H9 (cell line): Measurements from ENCODE around the gene CTSE. TPM values are rescaled to one million over a fixed set of nuclear protein-coding genes. Genes with fewer than 3 reads are reported as not detected.

ENCODE experiments used
- DNase-seq: peaks from one replicate; pipeline ENCODE4 v3.0.0-alpha.2; 2017
- H2AFZ ChIP-seq: one replicate; pipeline ENCODE4 v1.6.1; 2013; ENCODE audit warnings: mild to moderate bottlenecking, low read length, control low read depth, moderate library complexity
- H2AK5ac ChIP-seq: 2 replicates; pipeline ENCODE4 v1.6.1; 2013; ENCODE audit warnings: low read length, control low read depth, mixed read lengths; ENCODE audit not compliant: insufficient read length
- H2BK120ac ChIP-seq: one replicate; pipeline ENCODE4 v1.6.1; 2013; ENCODE audit warnings: low read depth, mild to moderate bottlenecking, low read length, control low read depth, inconsistent platforms; ENCODE audit not compliant: poor library complexity, severe bottlenecking
- H2BK12ac ChIP-seq: 2 replicates; pipeline ENCODE4 v1.6.1; 2013; ENCODE audit warnings: low read length, control low read depth, mixed read lengths, low read depth; ENCODE audit not compliant: insufficient read length
- H2BK15ac ChIP-seq: 2 replicates; pipeline ENCODE4 v1.6.1; 2013; ENCODE audit warnings: low read depth, low read length, control low read depth
- H2BK20ac ChIP-seq: one replicate; pipeline ENCODE4 v1.6.1; 2013; ENCODE audit warnings: low read depth, mild to moderate bottlenecking, low read length, control low read depth, inconsistent platforms; ENCODE audit not compliant: poor library complexity, severe bottlenecking
- H2BK5ac ChIP-seq: 2 replicates; pipeline ENCODE4 v1.6.1; 2013; ENCODE audit warnings: low read length, control low read depth, mixed read lengths; ENCODE audit not compliant: insufficient read length
- H3K14ac ChIP-seq: 2 replicates; pipeline ENCODE4 v1.6.1; 2013; ENCODE audit warnings: low read length, control low read depth; ENCODE audit not compliant: insufficient read depth
- H3K18ac ChIP-seq: 2 replicates; pipeline ENCODE4 v1.6.1; 2013; ENCODE audit warnings: low read depth, mild to moderate bottlenecking, mixed read lengths, low read length, control low read depth; ENCODE audit not compliant: insufficient read length
- H3K23ac ChIP-seq: 2 replicates; pipeline ENCODE4 v1.6.1; 2013; ENCODE audit warnings: low read length, control low read depth, mixed read lengths, low read depth; ENCODE audit not compliant: insufficient read length
- H3K23me2 ChIP-seq: 2 replicates; pipeline ENCODE4 v1.6.1; 2013; ENCODE audit warnings: low read depth, mild to moderate bottlenecking, mixed read lengths, low read length, control low read depth; ENCODE audit not compliant: insufficient read length, poor library complexity, severe bottlenecking
- H3K27ac ChIP-seq: 2 replicates; pipeline ENCODE4 v1.5.1; 2013; ENCODE audit warnings: low read length, control low read depth, mixed read lengths, low read depth; ENCODE audit not compliant: insufficient read length
- H3K27me3 ChIP-seq: 2 replicates; pipeline ENCODE4 v1.6.1; 2013; ENCODE audit warnings: low read length, control low read depth, inconsistent platforms; ENCODE audit not compliant: insufficient read depth
- H3K4ac ChIP-seq: 2 replicates; pipeline ENCODE4 v1.6.1; 2013; ENCODE audit warnings: low read depth, mild to moderate bottlenecking, control low read depth, inconsistent platforms, low read length, moderate library complexity
- H3K4me1 ChIP-seq: 2 replicates; pipeline ENCODE4 v1.6.1; 2013; ENCODE audit warnings: low read length, control low read depth, inconsistent platforms; ENCODE audit not compliant: insufficient read depth
- H3K4me2 ChIP-seq: 2 replicates; pipeline ENCODE4 v1.6.1; 2013; ENCODE audit warnings: low read length, control low read depth, mixed read lengths; ENCODE audit not compliant: insufficient read length, insufficient read depth
- H3K56ac ChIP-seq: 2 replicates; pipeline ENCODE4 v1.6.1; 2013; ENCODE audit warnings: low read depth, mild to moderate bottlenecking, mixed read lengths, low read length, control low read depth; ENCODE audit not compliant: insufficient read length
- H3K79me1 ChIP-seq: 2 replicates; pipeline ENCODE4 v1.6.1; 2013; ENCODE audit warnings: low read depth, mild to moderate bottlenecking, moderate library complexity, low read length, control low read depth, inconsistent platforms; ENCODE audit not compliant: insufficient read depth, poor library complexity, severe bottlenecking
- H3K79me2 ChIP-seq: 2 replicates; pipeline ENCODE4 v1.6.1; 2013; ENCODE audit warnings: low read length, control low read depth, inconsistent platforms; ENCODE audit not compliant: insufficient read depth
- H3K9ac ChIP-seq: 2 replicates; pipeline ENCODE4 v1.6.1; 2013; ENCODE audit warnings: low read length, control low read depth, mixed read lengths; ENCODE audit not compliant: insufficient read length; ENCODE audit errors: extremely low read depth
- H3K9me3 ChIP-seq: one replicate; pipeline ENCODE4 v1.6.1; 2013; ENCODE audit warnings: low read depth, low read length, inconsistent platforms; ENCODE audit not compliant: control insufficient read depth
- H3T11ph ChIP-seq: one replicate; pipeline ENCODE4 v1.6.1; 2013; ENCODE audit warnings: mild to moderate bottlenecking, low read length, control low read depth, inconsistent platforms
- H4K20me1 ChIP-seq: one replicate; pipeline ENCODE4 v1.6.1; 2013; ENCODE audit not compliant: control insufficient read depth, insufficient read length, insufficient read depth
- H4K5ac ChIP-seq: 2 replicates; pipeline ENCODE4 v1.6.1; 2013; ENCODE audit warnings: low read depth, mild to moderate bottlenecking, mixed read lengths, low read length, control low read depth; ENCODE audit not compliant: insufficient read length
- H4K8ac ChIP-seq: replicated peaks from 2 replicates; pipeline ENCODE4 v1.6.1; 2013; ENCODE audit warnings: low read length, control low read depth, mixed read lengths, low read depth; ENCODE audit not compliant: insufficient read length
- H4K91ac ChIP-seq: 2 replicates; pipeline ENCODE4 v1.6.1; 2013; ENCODE audit warnings: low read depth, mild to moderate bottlenecking, moderate library complexity, mixed read lengths, low read length, control low read depth; ENCODE audit not compliant: insufficient read length
- H3K27ac Mint-ChIP-seq, 3 experiments: 2 replicates in 2 of 3; 3 replicates in 1 of 3; pipeline ENCODE4 v1.8.0; 2020 to 2021; ENCODE audit warnings: mixed read lengths in 3 of 3, mild to moderate bottlenecking in 1 of 3, moderate library complexity in 1 of 3
- H3K27me3 Mint-ChIP-seq: 2 replicates; pipeline ENCODE4 v1.8.0; 2021; ENCODE audit warnings: low read depth, mild to moderate bottlenecking, moderate library complexity, mixed read lengths
- H3K36me3 Mint-ChIP-seq, 3 experiments: 2 replicates in 2 of 3; 3 replicates in 1 of 3; pipeline ENCODE4 v1.8.0; 2020 to 2021; ENCODE audit warnings: low read depth in 3 of 3, mixed read lengths in 3 of 3; ENCODE audit not compliant: insufficient read depth in 1 of 3
- H3K4me1 Mint-ChIP-seq, 2 experiments: 2 replicates each; pipeline ENCODE4 v1.8.0; 2020; ENCODE audit warnings: mixed read lengths in 2 of 2
- H3K4me3 Mint-ChIP-seq, 2 experiments: 2 replicates in 1 of 2; 3 replicates in 1 of 2; pipeline ENCODE4 v1.8.0; 2020 to 2021; ENCODE audit warnings: mild to moderate bottlenecking in 2 of 2, mixed read lengths in 2 of 2, moderate library complexity in 1 of 2
- H3K9me3 Mint-ChIP-seq, 2 experiments: 2 replicates in 1 of 2; 3 replicates in 1 of 2; pipeline ENCODE4 v1.8.0; 2020; ENCODE audit warnings: mild to moderate bottlenecking in 2 of 2, mixed read lengths in 2 of 2, moderate library complexity in 1 of 2
- CTCF ChIP-seq: fragments of 200-600 bp; sonication (generic); conservative IDR thresholded peaks from 3 replicates; pipeline ENCODE4 v1.8.0; 2021; ENCODE audit warnings: antibody characterized with exemption, mild to moderate bottlenecking
- WGBS: extraction: QIAGEN DNeasy Blood & Tissue Kit; methylation state at CpG from one replicate; pipeline ENCODE4 v1.1.7; 2013; ENCODE audit warnings: missing lambda C conversion rate, low lambda C conversion rate, mixed read lengths; ENCODE audit not compliant: insufficient read length; ENCODE audit errors: extremely low coverage; 5-methylcytosine and 5-hydroxymethylcytosine counted together
- total RNA-seq: library from RNA; stranded (reverse); gene quantifications from 2 replicates; pipeline ENCODE4 v1.2.1, GENCODE V29; 2021

CTSE gene
- total RNA-seq, 1 experiment from 2014 or later = not detected

- Histone ChIP-seq H3K4me2 (no peak overlapping the region), H3K79me2 (no peaks in the 10 kb centered on the region), H3K14ac (no peak overlapping the region), H3K4me1 (no peaks in the 10 kb centered on the region), H3K79me1 (no peaks in the 10 kb centered on the region), H2BK120ac (no peak overlapping the region), H2AK5ac (no peak overlapping the region), H3K23ac (no peak overlapping the region), H4K91ac (no peak overlapping the region), H4K20me1 (no peaks in the 10 kb centered on the region), H3K4ac (no peak overlapping the region), H2BK12ac (no peak overlapping the region), H3K18ac (no peak overlapping the region), H3K9me3 (no peaks in the 10 kb centered on the region), H3K23me2 (no peaks in the 10 kb centered on the region), H3K9ac (no peak overlapping the region), H3K27me3 (no peaks in the 10 kb centered on the region), H3T11ph (no peak overlapping the region), H2BK5ac (no peak overlapping the region), H2BK15ac (no peak overlapping the region), H3K27ac (no peak overlapping the region), H2AFZ (no peak overlapping the region), H4K8ac (no peak overlapping the region), H3K56ac (no peak overlapping the region), H4K5ac (no peak overlapping the region), H2BK20ac (no peak overlapping the region)
- Mint-ChIP-seq H3K36me3 (no peaks in the 10 kb centered on the region; a peak in 1 of 7 replicates), H3K4me3 (no peak overlapping the region), H3K9me3 (no peaks in the 10 kb centered on the region), H3K27me3 (peaks cover 18% of the 10 kb centered on the region), H3K4me1 (peaks cover 9 to 19% of the 10 kb centered on the region in 2 experiments), H3K27ac (no peak overlapping the region)
- WGBS = no CpG with 5 or more reads among the region's 2 CpGs
- TF ChIP-seq CTCF = no peak
- no peak for DNase-seq
These were observed 33.5 kb downstream of the CTSE start for GRCh38 chr1:205990226-205990625.
